Measurements from ENCODE around the gene PALLD.
A peak's percentile ranks its signal among the peaks of the same experiment; 100 is the strongest.

The PALLD gene

GRCh38 chr4:168716406-168717129, 219.7 kb downstream of the PALLD start:
- H3K9me3 Mint-ChIP-seq, result no peaks in the 10 kb centered on the region
- H3K4me1 Mint-ChIP-seq, result peaks cover 19% of the 10 kb centered on the region
- no peak for TF ChIP-seq CTCF (IDR thresholded peaks at IDR 0.05; ENCODE audit: unreplicated experiment in 3 of 3)
- no peaks in the 10 kb centered on the region for H3K27me3 Mint-ChIP-seq (ENCODE audit: low read depth)
- peak overlapping the region; percentile 3 to 8 (median 5) for H3K27ac Mint-ChIP-seq
- peaks cover 80% of the 10 kb centered on the region for H3K36me3 Mint-ChIP-seq (ENCODE audit: low read depth)
- no peak overlapping the region for H3K4me3 Mint-ChIP-seq

DNA sequence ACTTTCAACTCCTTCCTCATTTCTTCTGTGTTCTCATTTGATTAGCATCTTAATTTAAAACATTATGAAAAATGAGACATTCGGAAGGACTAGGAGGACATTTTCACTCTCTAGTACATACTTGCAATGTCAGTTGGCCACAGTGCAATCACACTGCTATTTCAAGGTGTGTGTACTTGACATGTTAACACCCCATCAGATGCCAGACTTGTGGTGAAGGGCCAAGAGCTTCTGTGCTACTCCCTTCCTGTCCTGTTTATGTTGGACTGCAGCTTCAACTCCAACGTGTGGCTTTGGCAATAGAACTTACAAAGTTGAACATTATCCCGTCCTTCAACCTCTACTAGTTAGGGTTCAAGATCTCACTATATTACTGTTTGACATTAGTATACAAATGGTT, 221.0 kb downstream of the PALLD start:
- H3K27ac Mint-ChIP-seq, result peak overlapping the region; percentile 16 to 60 (median 37)
- no peak for TF ChIP-seq CTCF (IDR thresholded peaks at IDR 0.05; ENCODE audit: unreplicated experiment in 3 of 3)
- peaks cover 84% of the 10 kb centered on the region for H3K36me3 Mint-ChIP-seq (ENCODE audit: low read depth)
- no peak overlapping the region for H3K4me3 Mint-ChIP-seq
- H3K27me3 Mint-ChIP-seq (ENCODE audit: low read depth), result no peaks in the 10 kb centered on the region
- peaks cover 15% of the 10 kb centered on the region for H3K4me1 Mint-ChIP-seq
- H3K9me3 Mint-ChIP-seq, result no peaks in the 10 kb centered on the region

- no peaks in the 10 kb centered on the region for H3K9me3 Mint-ChIP-seq
- peaks cover 88% of the 10 kb centered on the region for H3K36me3 Mint-ChIP-seq (ENCODE audit: low read depth)
- no peak for TF ChIP-seq CTCF (IDR thresholded peaks at IDR 0.05; ENCODE audit: unreplicated experiment in 3 of 3)
- H3K27me3 Mint-ChIP-seq (ENCODE audit: low read depth), result no peaks in the 10 kb centered on the region
- H3K4me3 Mint-ChIP-seq, result no peak overlapping the region
- H3K27ac Mint-ChIP-seq, result no peak overlapping the region
- H3K4me1 Mint-ChIP-seq, result peaks cover 19% of the 10 kb centered on the region
Measured at GRCh38 chr4:168719725-168720124, 222.9 kb downstream of the PALLD start.

DNA sequence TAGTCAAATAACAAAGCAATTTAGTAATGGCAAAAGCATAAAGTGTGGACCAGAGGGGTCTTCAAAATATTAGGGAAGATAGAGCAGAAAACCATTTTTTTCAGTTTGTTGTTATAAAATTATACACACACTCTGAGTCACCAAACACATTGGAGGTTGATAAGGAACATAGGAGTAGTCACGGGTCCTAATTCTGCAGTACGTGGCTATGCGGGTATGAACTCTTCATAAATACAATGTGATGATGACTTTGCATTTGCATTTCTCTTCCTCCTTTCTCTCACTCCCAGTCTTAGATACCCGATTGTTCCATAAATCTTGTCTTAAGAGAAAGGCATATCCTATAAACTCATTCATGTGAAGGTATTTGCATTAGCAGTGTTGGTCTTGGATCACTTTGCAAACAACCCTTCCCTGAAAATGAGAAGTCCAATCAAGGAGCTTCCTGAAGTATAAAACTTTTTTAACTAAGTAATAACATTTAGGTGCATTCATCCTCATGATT, 223.6 kb downstream of the PALLD start:
- no peak for TF ChIP-seq CTCF (IDR thresholded peaks at IDR 0.05; ENCODE audit: unreplicated experiment in 3 of 3)
- Mint-ChIP-seq H3K4me1 (peaks cover 19% of the 10 kb centered on the region), H3K9me3 (no peaks in the 10 kb centered on the region), H3K4me3 (no peak overlapping the region), H3K27ac (no peak overlapping the region), H3K27me3 (ENCODE audit: low read depth) (no peaks in the 10 kb centered on the region), H3K36me3 (ENCODE audit: low read depth) (peaks cover 87% of the 10 kb centered on the region)

DNA sequence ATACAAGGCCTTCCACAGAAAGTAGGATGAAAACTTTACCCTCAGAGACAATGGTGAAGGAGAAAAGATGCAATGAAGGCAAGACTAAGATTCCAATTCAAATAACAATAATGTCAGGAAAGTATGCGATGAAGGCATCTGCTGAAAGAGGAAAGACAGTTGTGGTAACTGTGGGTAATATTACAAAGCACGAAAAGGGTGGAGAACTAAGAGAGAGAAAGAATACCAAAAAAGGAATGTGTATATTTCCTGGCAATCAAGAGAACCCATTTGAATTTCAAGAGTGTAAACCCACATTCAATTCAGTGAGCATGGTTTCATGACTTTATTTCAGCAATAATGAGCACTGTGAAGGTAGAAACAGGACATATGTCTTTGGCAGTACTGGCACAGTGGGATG, 225.5 kb downstream of the PALLD start:
- no peak overlapping the region for H3K4me3 Mint-ChIP-seq
- H3K27ac Mint-ChIP-seq, result peak overlapping the region; percentile 34 to 45 (median 35)
- H3K4me1 Mint-ChIP-seq, result peaks cover 18% of the 10 kb centered on the region
- H3K27me3 Mint-ChIP-seq (ENCODE audit: low read depth), result no peaks in the 10 kb centered on the region
- TF ChIP-seq CTCF (IDR thresholded peaks at IDR 0.05; ENCODE audit: unreplicated experiment in 3 of 3), result no peak
- H3K36me3 Mint-ChIP-seq (ENCODE audit: low read depth), result peaks cover 85% of the 10 kb centered on the region
- H3K9me3 Mint-ChIP-seq, result peaks cover 7% of the 10 kb centered on the region

DNA sequence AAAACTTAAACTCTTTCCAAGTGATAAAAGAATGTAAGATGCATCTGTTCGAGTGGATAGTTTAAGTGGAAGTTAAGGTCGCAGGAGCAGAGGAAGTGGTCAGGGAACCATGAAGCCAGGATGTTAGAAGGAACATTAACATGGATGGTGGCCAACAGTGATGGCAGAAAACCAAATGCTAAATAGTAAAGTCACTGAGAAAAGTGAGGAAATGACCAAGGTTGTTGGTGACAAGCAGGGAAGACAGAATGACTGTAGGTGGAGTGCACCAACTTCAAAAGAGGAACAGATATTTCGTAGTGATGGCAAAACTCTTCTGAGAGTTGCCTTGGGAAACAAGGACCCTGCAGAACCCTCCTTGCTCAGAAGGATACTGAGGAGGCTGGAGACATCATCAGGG, 226.2 kb downstream of the PALLD start:
- H3K4me1 Mint-ChIP-seq, result peaks cover 12% of the 10 kb centered on the region
- H3K27ac Mint-ChIP-seq, result peak overlapping the region; percentile 34 to 45 (median 35)
- H3K4me3 Mint-ChIP-seq, result no peak overlapping the region
- H3K9me3 Mint-ChIP-seq, result peaks cover 9% of the 10 kb centered on the region
- H3K36me3 Mint-ChIP-seq (ENCODE audit: low read depth), result peaks cover 85% of the 10 kb centered on the region
- no peaks in the 10 kb centered on the region for H3K27me3 Mint-ChIP-seq (ENCODE audit: low read depth)
- TF ChIP-seq CTCF (IDR thresholded peaks at IDR 0.05; ENCODE audit: unreplicated experiment in 3 of 3), result no peak

Measured in nephron (organoid).